H1 (cell line): ENCODE data around the gene CXXC5.

Experiments used
- MAFK ChIP-seq: IDR thresholded peaks from 2 replicates; pipeline ENCODE4 v1.6.1; 2012; ENCODE audit warnings: low read depth, mild to moderate bottlenecking, improper control_type of control experiment, low read length
- POLR2A ChIP-seq, 2 experiments: IDR thresholded peaks; 1 replicate in 1 of 2; 2 replicates in 1 of 2; pipeline ENCODE4 v1.6.1; 2011; ENCODE audit warnings: low read depth in 2 of 2, low read length in 2 of 2, mild to moderate bottlenecking in 2 of 2; ENCODE audit errors: control extremely low read depth in 1 of 2
- SP4 ChIP-seq: IDR thresholded peaks from 2 replicates; pipeline ENCODE4 v1.6.1; 2012; ENCODE audit warnings: low read length, inconsistent platforms
- YY1 ChIP-seq: IDR thresholded peaks from 2 replicates; pipeline ENCODE4 v1.6.1; 2011; ENCODE audit warnings: low read depth, mild to moderate bottlenecking, low read length
- ZNF274 ChIP-seq: IDR thresholded peaks from 2 replicates; pipeline ENCODE4 v1.7.0; 2012; ENCODE audit warnings: low read length, borderline replicate concordance; ENCODE audit errors: extremely low read depth
- TF ChIP-seq, protein P1 (sequence below), 3 experiments: IDR thresholded peaks; 1 replicate in 2 of 3; 2 replicates in 1 of 3; pipeline versions ENCODE4 v1.5.1 to v1.6.1; 2011; ENCODE audit warnings: low read length in 3 of 3, mild to moderate bottlenecking in 3 of 3, inconsistent platforms in 2 of 3, low read depth in 1 of 3, moderate library complexity in 1 of 3; ENCODE audit not compliant: insufficient read depth in 1 of 3; ENCODE audit errors: control extremely low read depth in 1 of 3

DNA sequence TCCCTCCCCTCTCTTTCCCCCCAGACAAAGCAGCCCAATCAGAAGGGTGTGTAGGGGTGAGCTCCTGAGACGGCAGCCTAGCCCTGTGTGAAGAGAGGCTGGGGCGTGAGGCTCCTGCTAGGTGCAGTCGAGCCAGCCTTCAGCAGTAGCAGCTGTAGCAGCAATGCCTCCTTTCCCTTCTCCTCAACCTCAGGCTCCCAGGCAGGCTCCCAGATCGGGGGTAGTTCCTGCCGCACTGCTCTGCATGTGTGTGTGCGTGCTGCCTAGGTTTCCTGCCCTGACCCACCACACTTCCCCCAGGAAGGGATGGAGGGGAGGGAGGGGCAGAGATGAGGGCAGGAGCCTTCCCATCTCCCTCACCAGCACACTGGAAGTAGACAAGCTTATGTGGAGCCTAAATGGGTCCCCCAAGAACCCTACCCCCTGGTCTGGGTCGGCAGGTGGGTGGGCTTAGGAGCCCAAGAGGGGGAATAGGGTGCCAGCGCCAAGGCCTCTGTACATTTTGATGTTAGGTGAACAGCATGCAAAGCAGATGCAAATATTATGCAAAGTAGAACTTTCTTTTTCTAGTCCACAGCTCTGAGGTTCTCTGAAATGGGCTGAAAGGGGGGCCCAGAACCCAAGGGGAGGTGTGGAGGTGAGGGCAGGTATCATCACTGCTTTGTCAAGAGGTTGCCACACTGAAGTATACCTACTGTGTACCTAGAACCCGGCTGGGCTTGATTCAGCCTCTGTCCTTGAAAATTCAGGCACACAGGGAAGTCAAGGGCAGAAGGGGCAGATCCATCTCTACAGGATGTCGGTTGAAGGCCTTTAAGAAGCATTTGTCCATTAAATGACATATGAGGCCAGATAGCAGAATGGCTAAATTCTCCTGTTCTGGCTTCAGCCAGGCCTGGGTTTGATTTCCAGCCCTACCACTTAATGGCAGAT is 57.8 kb downstream of the CXXC5 start:
- no peak for TF ChIP-seq ZNF274
- TF ChIP-seq, protein P1, sequence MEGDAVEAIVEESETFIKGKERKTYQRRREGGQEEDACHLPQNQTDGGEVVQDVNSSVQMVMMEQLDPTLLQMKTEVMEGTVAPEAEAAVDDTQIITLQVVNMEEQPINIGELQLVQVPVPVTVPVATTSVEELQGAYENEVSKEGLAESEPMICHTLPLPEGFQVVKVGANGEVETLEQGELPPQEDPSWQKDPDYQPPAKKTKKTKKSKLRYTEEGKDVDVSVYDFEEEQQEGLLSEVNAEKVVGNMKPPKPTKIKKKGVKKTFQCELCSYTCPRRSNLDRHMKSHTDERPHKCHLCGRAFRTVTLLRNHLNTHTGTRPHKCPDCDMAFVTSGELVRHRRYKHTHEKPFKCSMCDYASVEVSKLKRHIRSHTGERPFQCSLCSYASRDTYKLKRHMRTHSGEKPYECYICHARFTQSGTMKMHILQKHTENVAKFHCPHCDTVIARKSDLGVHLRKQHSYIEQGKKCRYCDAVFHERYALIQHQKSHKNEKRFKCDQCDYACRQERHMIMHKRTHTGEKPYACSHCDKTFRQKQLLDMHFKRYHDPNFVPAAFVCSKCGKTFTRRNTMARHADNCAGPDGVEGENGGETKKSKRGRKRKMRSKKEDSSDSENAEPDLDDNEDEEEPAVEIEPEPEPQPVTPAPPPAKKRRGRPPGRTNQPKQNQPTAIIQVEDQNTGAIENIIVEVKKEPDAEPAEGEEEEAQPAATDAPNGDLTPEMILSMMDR (IDR thresholded peaks at IDR 0.05; ENCODE audit: control extremely low read depth in 1 of 3, insufficient read depth in 1 of 3, low read depth in 1 of 3, low read length in 3 of 3): no peak
- TF ChIP-seq MAFK: no peak
- no peak for TF ChIP-seq POLR2A (IDR thresholded peaks at IDR 0.05; ENCODE audit: control extremely low read depth in 1 of 2, low read depth in 2 of 2, low read length in 2 of 2)
- TF ChIP-seq YY1: no peak
- TF ChIP-seq SP4: no peak
